GM19397 (cell line): ENCODE measurements around the gene VPS4A.

ENCODE experiments used
- ATAC-seq: cut with Tn5 transposase; IDR thresholded peaks from one replicate; pipeline ENCODE4 v1.9.1; 2021; ENCODE audit warnings: mild to moderate bottlenecking, moderate library complexity; ENCODE audit not compliant: unreplicated experiment

VPS4A gene

GRCh38 chr16:69306031-69306430, 5.1 kb upstream of the VPS4A start:
- ATAC-seq: no peak

GRCh38 chr16:69307091-69307490, 4.1 kb upstream of the VPS4A start:
- ATAC-seq: no peak

GRCh38 chr16:69307856-69308255, 3.3 kb upstream of the VPS4A start:
- no peak for ATAC-seq

- ATAC-seq: no peak
Observed at GRCh38 chr16:69309316-69309715, 1.8 kb upstream of the VPS4A start.

GRCh38 chr16:69311533-69312387, 610 bp downstream of the VPS4A start:
- ATAC-seq: peak; percentile 51

- ATAC-seq: no peak
Observed at GRCh38 chr16:69313469-69313868, 2.3 kb downstream of the VPS4A start.

- ATAC-seq: no peak
Observed at GRCh38 chr16:69314534-69314933, 3.4 kb downstream of the VPS4A start.

- no peak for ATAC-seq
Observed at GRCh38 chr16:69315486-69316311, 4.5 kb downstream of the VPS4A start.

GRCh38 chr16:69316595-69317034, 5.5 kb downstream of the VPS4A start:
- no peak for ATAC-seq

- no peak for ATAC-seq
Observed at GRCh38 chr16:69318177-69318910, 7.2 kb downstream of the VPS4A start.

- ATAC-seq: no peak
Observed at GRCh38 chr16:69318911-69319289, 7.8 kb downstream of the VPS4A start.

GRCh38 chr16:69319381-69319780, 8.2 kb downstream of the VPS4A start:
- no peak for ATAC-seq

- ATAC-seq: no peak
Observed at GRCh38 chr16:69319826-69320739, 8.9 kb downstream of the VPS4A start.

GRCh38 chr16:69320740-69321073, 9.6 kb downstream of the VPS4A start:
- no peak for ATAC-seq

- ATAC-seq: no peak
Observed at GRCh38 chr16:69321080-69321479, 9.9 kb downstream of the VPS4A start.

- no peak for ATAC-seq
Observed at GRCh38 chr16:69322343-69322742, 11.2 kb downstream of the VPS4A start.

- no peak for ATAC-seq
Observed at GRCh38 chr16:69323415-69323814, 12.3 kb downstream of the VPS4A start.

- no peak for ATAC-seq
Observed at GRCh38 chr16:69324013-69324531, 12.9 kb downstream of the VPS4A start.

GRCh38 chr16:69324585-69325253, 13.6 kb downstream of the VPS4A start:
- no peak for ATAC-seq

GRCh38 chr16:69325784-69326171, 14.6 kb downstream of the VPS4A start:
- no peak for ATAC-seq
